AG10803 (cell line): ENCODE results near the gene TBC1D14.

Experiments used
- DNase-seq: peaks from one replicate; pipeline ENCODE4 v3.0.0; 2010; ENCODE audit warnings: low read depth
- H3K4me3 ChIP-seq: 2 replicates; pipeline ENCODE4 v1.5.1; 2011; ENCODE audit warnings: mild to moderate bottlenecking, low read length, control low read depth
- TF ChIP-seq, protein P1 (sequence below): conservative IDR thresholded peaks from 2 replicates; pipeline ENCODE4 v1.5.1; 2011; ENCODE audit warnings: mild to moderate bottlenecking, low read length, control low read depth, inconsistent platforms

Gene TBC1D14

DNA sequence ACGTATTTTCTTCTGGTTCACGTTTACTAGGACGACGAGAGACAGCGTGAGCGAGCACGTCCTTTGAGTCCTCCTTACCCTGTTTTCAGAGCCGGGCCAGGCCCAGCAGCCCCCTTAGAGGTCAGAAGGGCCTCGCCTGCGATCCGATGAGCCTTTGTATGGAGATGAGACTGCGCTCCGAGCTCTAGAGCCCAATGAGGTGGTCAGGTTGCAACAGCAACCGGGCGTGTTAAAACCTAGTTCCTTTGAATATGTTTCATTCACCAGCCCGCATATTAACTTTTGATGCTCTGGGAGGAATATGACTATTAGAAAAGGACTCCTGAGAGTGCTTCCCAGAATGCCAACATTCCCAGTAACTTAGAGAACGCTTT, 77.9 kb downstream of the TBC1D14 start:
- TF ChIP-seq, protein P1, sequence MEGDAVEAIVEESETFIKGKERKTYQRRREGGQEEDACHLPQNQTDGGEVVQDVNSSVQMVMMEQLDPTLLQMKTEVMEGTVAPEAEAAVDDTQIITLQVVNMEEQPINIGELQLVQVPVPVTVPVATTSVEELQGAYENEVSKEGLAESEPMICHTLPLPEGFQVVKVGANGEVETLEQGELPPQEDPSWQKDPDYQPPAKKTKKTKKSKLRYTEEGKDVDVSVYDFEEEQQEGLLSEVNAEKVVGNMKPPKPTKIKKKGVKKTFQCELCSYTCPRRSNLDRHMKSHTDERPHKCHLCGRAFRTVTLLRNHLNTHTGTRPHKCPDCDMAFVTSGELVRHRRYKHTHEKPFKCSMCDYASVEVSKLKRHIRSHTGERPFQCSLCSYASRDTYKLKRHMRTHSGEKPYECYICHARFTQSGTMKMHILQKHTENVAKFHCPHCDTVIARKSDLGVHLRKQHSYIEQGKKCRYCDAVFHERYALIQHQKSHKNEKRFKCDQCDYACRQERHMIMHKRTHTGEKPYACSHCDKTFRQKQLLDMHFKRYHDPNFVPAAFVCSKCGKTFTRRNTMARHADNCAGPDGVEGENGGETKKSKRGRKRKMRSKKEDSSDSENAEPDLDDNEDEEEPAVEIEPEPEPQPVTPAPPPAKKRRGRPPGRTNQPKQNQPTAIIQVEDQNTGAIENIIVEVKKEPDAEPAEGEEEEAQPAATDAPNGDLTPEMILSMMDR, result no peak
- peak; percentile 39 for DNase-seq
- H3K4me3 ChIP-seq, result peak overlapping the region; percentile 94

DNA sequence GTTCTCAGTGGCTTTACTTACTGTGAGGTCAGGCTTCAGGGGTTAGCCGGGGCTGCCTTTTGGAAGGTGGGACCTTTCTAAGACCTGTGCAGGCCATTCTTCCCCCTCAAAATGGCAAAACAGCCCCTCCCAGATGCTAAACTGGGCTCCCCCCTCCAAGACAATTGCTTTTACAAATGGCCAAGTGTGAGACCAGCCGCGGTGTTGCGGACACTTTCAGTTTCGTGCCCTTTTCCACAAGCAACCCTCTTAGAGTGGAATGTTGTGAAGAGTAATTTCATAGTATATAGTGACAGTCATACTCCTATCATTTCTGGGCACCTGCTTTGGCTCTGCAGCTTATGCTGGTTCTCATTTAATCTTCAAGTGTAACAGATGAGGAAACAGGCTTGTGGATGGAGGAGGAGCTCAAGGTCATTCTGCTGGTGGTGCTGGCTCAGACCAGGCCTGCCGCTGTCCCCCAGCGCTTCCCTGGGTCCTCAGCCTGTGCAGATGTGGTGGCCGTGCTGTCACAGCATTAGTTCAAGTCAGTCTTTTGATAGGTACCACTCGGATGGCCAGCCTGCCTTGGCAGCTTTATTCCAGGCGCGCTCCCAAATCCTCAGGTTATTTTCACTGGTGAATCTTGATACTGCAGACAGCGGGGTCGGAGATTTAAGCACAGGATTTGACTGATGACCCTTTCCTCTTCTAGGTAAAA, 78.5 kb downstream of the TBC1D14 start:
- TF ChIP-seq, protein P1, result no peak
- peak overlapping the region; percentile 94 for H3K4me3 ChIP-seq
- peak; percentile 10 for DNase-seq

GRCh38 chr4:6989331-6989923, 79.8 kb downstream of the TBC1D14 start:
- no peak overlapping the region for H3K4me3 ChIP-seq
- TF ChIP-seq, protein P1, result no peak
- no peak for DNase-seq

DNA sequence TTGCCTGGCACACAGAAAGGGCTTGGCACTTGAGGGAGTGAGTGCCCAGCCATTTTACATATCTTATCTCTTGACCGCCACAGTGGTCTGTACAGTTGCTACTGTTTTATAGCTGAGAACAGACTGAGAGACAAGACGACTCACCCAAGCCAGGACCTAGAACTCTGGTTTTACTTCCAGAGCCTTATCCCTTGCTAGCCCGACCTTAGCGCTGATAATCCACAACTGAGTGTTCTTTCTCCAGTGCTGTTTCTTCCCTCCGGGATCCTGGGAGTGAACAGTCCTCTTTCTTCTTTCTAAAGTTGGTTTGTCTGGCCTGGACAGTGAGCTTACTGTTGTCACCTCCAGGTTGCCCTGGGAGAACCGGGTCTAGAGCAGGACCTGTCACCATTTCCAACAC, 81.0 kb downstream of the TBC1D14 start:
- no peak overlapping the region for H3K4me3 ChIP-seq
- DNase-seq, result no peak
- TF ChIP-seq, protein P1, result no peak

- no peak for DNase-seq
- H3K4me3 ChIP-seq, result no peak overlapping the region
- TF ChIP-seq, protein P1, result no peak
Observed at GRCh38 chr4:6991249-6991648, 81.6 kb downstream of the TBC1D14 start.

DNA sequence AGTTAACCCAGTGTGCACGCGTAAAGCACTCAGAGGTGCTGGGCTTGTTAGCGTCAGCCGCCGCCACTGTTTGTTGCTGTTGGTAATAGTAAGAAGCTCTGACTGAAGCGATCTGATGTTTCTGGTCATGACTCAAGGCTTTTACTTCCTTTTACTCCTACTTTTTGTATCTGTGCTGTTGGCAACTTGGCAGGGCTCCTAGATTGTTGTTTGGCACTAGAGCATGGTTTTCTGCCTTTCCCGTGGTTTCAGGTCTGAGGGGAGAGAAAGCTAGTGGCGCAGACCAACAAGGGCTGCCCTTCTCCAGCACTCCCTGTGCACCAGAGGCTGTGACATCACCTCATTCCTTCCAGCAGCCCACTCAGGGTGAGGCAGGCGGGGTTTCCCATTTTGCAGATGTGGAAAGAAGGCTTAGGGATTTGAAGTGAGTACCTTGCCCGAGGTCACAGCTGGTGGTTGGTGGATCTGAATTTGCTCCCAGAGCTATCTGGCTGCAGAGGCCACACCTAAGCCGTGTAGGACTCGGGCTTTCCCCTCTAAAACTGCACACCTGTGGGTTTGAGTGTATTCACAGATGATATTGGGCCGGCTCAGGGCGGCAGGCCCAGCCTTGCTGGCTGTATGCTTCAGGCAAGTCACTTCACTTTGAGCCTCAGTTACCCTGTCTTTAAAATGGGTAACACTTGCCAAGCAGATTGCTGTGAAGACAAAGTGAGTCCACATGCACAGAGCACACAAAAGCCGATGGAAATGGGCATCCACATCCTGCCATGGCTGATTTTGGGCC, 82.3 kb downstream of the TBC1D14 start:
- TF ChIP-seq, protein P1, result no peak
- H3K4me3 ChIP-seq, result no peak overlapping the region
- DNase-seq, result peak; percentile 83
